CD4-positive, alpha-beta memory T cell (primary cell): ENCODE data around the gene KCNQ1OT1. TPM values are rescaled to one million over a fixed set of nuclear protein-coding genes. Genes with fewer than 3 reads are reported as not detected.
A peak's percentile ranks its signal among the peaks of the same experiment; 100 is the strongest.

ENCODE experiments used
- CTCF ChIA-PET: fragments of 350-600 bp; sonication (Branson Sonifier 250); formaldehyde crosslinking; loops from one replicate; lab custom pipeline; 2021; ENCODE audit warnings: inconsistent platforms; ENCODE audit not compliant: partially characterized antibody; lab: Charles Lee
- POLR2A ChIA-PET: fragments of 350-600 bp; sonication (Branson Sonifier 250); formaldehyde crosslinking; loops from one replicate; lab custom pipeline; 2021; ENCODE audit not compliant: partially characterized antibody; lab: Charles Lee
- DNase-seq, 5 donors: peaks; one replicate each; pipeline versions ENCODE4 v3.0.0 to v3.0.0-alpha.2; 2020 to 2022; ENCODE audit warnings: mixed read lengths in 1 of 5
- H3K27ac ChIP-seq: one replicate; pipeline ENCODE4 v1.7.0; 2013; ENCODE audit warnings: low read depth, low read length
- H3K27me3 ChIP-seq: 2 replicates; pipeline ENCODE4 v1.7.0; 2013; ENCODE audit warnings: mild to moderate bottlenecking, low read length, moderate library complexity; ENCODE audit not compliant: insufficient read depth
- H3K36me3 ChIP-seq: 2 replicates; pipeline ENCODE4 v1.7.0; 2013; ENCODE audit warnings: mild to moderate bottlenecking, low read length, moderate library complexity; ENCODE audit not compliant: insufficient read depth
- H3K4me1 ChIP-seq: 2 replicates; pipeline ENCODE4 v1.7.0; 2013; ENCODE audit warnings: mild to moderate bottlenecking, low read length, moderate library complexity; ENCODE audit not compliant: insufficient read depth
- H3K4me3 ChIP-seq, 2 donors: one replicate each; pipeline ENCODE4 v1.7.0; 2013; ENCODE audit warnings: low read length in 2 of 2, mild to moderate bottlenecking in 1 of 2
- H3K9me3 ChIP-seq, 2 donors: one replicate each; pipeline ENCODE4 v1.7.0; 2013; ENCODE audit warnings: low read length in 2 of 2, control low read depth in 1 of 2; ENCODE audit not compliant: control insufficient read depth in 1 of 2
- H3K27ac Mint-ChIP-seq, 7 donors: one replicate each; pipeline ENCODE4 v1.8.0; 2020 to 2021; ENCODE audit warnings: mixed read lengths in 7 of 7, mild to moderate bottlenecking in 6 of 7, inconsistent platforms in 3 of 7, moderate library complexity in 3 of 7
- H3K27me3 Mint-ChIP-seq, 2 donors: one replicate each; pipeline ENCODE4 v1.8.0; 2020 to 2021; ENCODE audit warnings: mixed read lengths in 2 of 2
- H3K36me3 Mint-ChIP-seq, 2 donors: one replicate each; pipeline ENCODE4 v1.8.0; 2020 to 2021; ENCODE audit warnings: mixed read lengths in 2 of 2, inconsistent platforms in 1 of 2, mild to moderate bottlenecking in 1 of 2
- H3K4me1 Mint-ChIP-seq, 4 donors: one replicate each; pipeline ENCODE4 v1.8.0; 2020 to 2021; ENCODE audit warnings: mixed read lengths in 4 of 4, mild to moderate bottlenecking in 1 of 4
- H3K4me3 Mint-ChIP-seq, 8 donors: one replicate each; pipeline ENCODE4 v1.8.0; 2020 to 2021; ENCODE audit warnings: mixed read lengths in 8 of 8, mild to moderate bottlenecking in 7 of 8, moderate library complexity in 6 of 8, inconsistent platforms in 3 of 8
- H3K9me3 Mint-ChIP-seq, 8 donors: one replicate each; pipeline ENCODE4 v1.8.0; 2020 to 2021; ENCODE audit warnings: mixed read lengths in 8 of 8, mild to moderate bottlenecking in 5 of 8, inconsistent platforms in 3 of 8, moderate library complexity in 1 of 8
- intact Hi-C: fragments of 100-400 bp; cut with micrococcal nuclease; formaldehyde crosslinking; loops from one replicate; pipeline ENCODE4 v1.15.1; 2023
- polyA plus RNA-seq, 2 donors: library from polyadenylated mRNA; unstranded; fragments of 300-500 nt; fragmentation: Illumina TruSeq; gene quantifications; one replicate each; pipeline ENCODE4 v1.2.3, GENCODE V29; 2021
- total RNA-seq, 2 experiments: library from RNA; stranded (reverse); gene quantifications; one replicate each; pipeline ENCODE4 v1.2.3, GENCODE V29; 2021

Gene KCNQ1OT1
- total and polyA plus RNA-seq, 4 experiments from 2014 or later: 0.03 to 0.38 (median 0.23) TPM

GRCh38 chr11:2612884-2613571 is 86.8 kb downstream of the KCNQ1OT1 start:
- no peak overlapping the region for H3K4me3 ChIP-seq
- H3K4me1 Mint-ChIP-seq: peaks cover 0 to 4% (median 0%) of the 10 kb centered on the region in 4 donors

GRCh38 chr11:2609345-2609744 is 90.4 kb downstream of the KCNQ1OT1 start:
- H3K4me1 ChIP-seq: no peaks in the 10 kb centered on the region
- no peak for DNase-seq
- intact Hi-C loops: no loop called here
- Mint-ChIP-seq H3K4me1 (peaks cover 0 to 4% (median 0%) of the 10 kb centered on the region in 4 donors), H3K36me3 (peaks cover 31 to 64% of the 10 kb centered on the region in 2 donors), H3K4me3 (no peak overlapping the region), H3K9me3 (peaks cover 2 to 41% (median 21%) of the 10 kb centered on the region in 8 donors), H3K27me3 (peaks cover 0 to 1% of the 10 kb centered on the region in 2 donors), H3K27ac (no peak overlapping the region)
- POLR2A ChIA-PET: no interaction called here
- no peak overlapping the region for H3K4me3 ChIP-seq
- H3K27me3 ChIP-seq: no peaks in the 10 kb centered on the region
- no peaks in the 10 kb centered on the region for H3K9me3 ChIP-seq
- CTCF ChIA-PET: no interaction called here
- H3K36me3 ChIP-seq: no peaks in the 10 kb centered on the region
- no peak overlapping the region for H3K27ac ChIP-seq

More at GRCh38 chr11:2612884-2613571, 86.8 kb downstream of the KCNQ1OT1 start:
- Mint-ChIP-seq H3K27me3 (peaks cover 0 to 1% of the 10 kb centered on the region in 2 donors), H3K4me3 (no peak overlapping the region), H3K9me3 (peaks cover 2 to 34% (median 20%) of the 10 kb centered on the region in 8 donors), H3K27ac (no peak overlapping the region), H3K36me3 (peaks cover 17 to 53% of the 10 kb centered on the region in 2 donors)
- H3K9me3 ChIP-seq: no peaks in the 10 kb centered on the region
- H3K27me3 ChIP-seq: no peaks in the 10 kb centered on the region
- DNase-seq: no peak
- no peak overlapping the region for H3K27ac ChIP-seq
- no peaks in the 10 kb centered on the region for H3K36me3 ChIP-seq
- intact Hi-C loops: no loop called here
- ChIA-PET CTCF (no interaction called here), POLR2A (no interaction called here)
- H3K4me1 ChIP-seq: no peaks in the 10 kb centered on the region

GRCh38 chr11:2599561-2600189 is 100.1 kb downstream of the KCNQ1OT1 start:
- H3K9me3 Mint-ChIP-seq: peaks cover 0 to 26% (median 16%) of the 10 kb centered on the region in 8 donors
- CTCF ChIA-PET: no interaction called here
- H3K27me3 Mint-ChIP-seq: no peaks in the 10 kb centered on the region
- no peak overlapping the region for H3K27ac ChIP-seq
- no peaks in the 10 kb centered on the region for H3K36me3 ChIP-seq
- no peaks in the 10 kb centered on the region for H3K4me1 Mint-ChIP-seq
- H3K4me3 ChIP-seq: no peak overlapping the region
- peak overlapping the region in 1 of 7 donors; percentile 18 for H3K27ac Mint-ChIP-seq
- H3K4me1 ChIP-seq: no peaks in the 10 kb centered on the region
- DNase-seq: no peak
- POLR2A ChIA-PET: no interaction called here
- no peak overlapping the region for H3K4me3 Mint-ChIP-seq
- intact Hi-C loops: no loop called here
- no peaks in the 10 kb centered on the region for H3K9me3 ChIP-seq
- peaks cover 28 to 49% of the 10 kb centered on the region in 2 donors for H3K36me3 Mint-ChIP-seq
- no peaks in the 10 kb centered on the region for H3K27me3 ChIP-seq

- peaks cover 0 to 2% (median 0%) of the 10 kb centered on the region in 4 donors for H3K4me1 Mint-ChIP-seq
- H3K36me3 Mint-ChIP-seq: peaks cover 49 to 74% of the 10 kb centered on the region in 2 donors
- Histone ChIP-seq H3K27ac (no peak overlapping the region), H3K36me3 (no peaks in the 10 kb centered on the region), H3K4me1 (no peaks in the 10 kb centered on the region), H3K4me3 (no peak overlapping the region), H3K27me3 (no peaks in the 10 kb centered on the region), H3K9me3 (no peaks in the 10 kb centered on the region)
- CTCF ChIA-PET: no interaction called here
- intact Hi-C loops: no loop called here
- H3K27me3 Mint-ChIP-seq: no peaks in the 10 kb centered on the region
- POLR2A ChIA-PET: no interaction called here
- H3K4me3 Mint-ChIP-seq: no peak overlapping the region
- peaks cover 0 to 24% (median 16%) of the 10 kb centered on the region in 8 donors for H3K9me3 Mint-ChIP-seq
- no peak for DNase-seq
- H3K27ac Mint-ChIP-seq: no peak overlapping the region
Observed at GRCh38 chr11:2595204-2595603, 104.6 kb downstream of the KCNQ1OT1 start.

GRCh38 chr11:2594267-2594666 is 105.5 kb downstream of the KCNQ1OT1 start:
- H3K4me1 Mint-ChIP-seq: peaks cover 0 to 2% (median 0%) of the 10 kb centered on the region in 4 donors
- H3K36me3 ChIP-seq: no peaks in the 10 kb centered on the region
- intact Hi-C loops: no loop called here
- no peak overlapping the region for H3K4me3 Mint-ChIP-seq
- no peak overlapping the region for H3K27ac ChIP-seq
- H3K27me3 ChIP-seq: no peaks in the 10 kb centered on the region
- peaks cover 57 to 75% of the 10 kb centered on the region in 2 donors for H3K36me3 Mint-ChIP-seq
- peaks cover 0 to 24% (median 16%) of the 10 kb centered on the region in 8 donors for H3K9me3 Mint-ChIP-seq
- no peaks in the 10 kb centered on the region for H3K27me3 Mint-ChIP-seq
- DNase-seq: no peak
- no peaks in the 10 kb centered on the region for H3K4me1 ChIP-seq
- H3K4me3 ChIP-seq: no peak overlapping the region
- POLR2A ChIA-PET: no interaction called here
- H3K9me3 ChIP-seq: no peaks in the 10 kb centered on the region
- CTCF ChIA-PET: no interaction called here
- no peak overlapping the region for H3K27ac Mint-ChIP-seq

GRCh38 chr11:2593393-2593950 is 106.3 kb downstream of the KCNQ1OT1 start:
- intact Hi-C loops: no loop called here
- Histone ChIP-seq H3K4me1 (no peaks in the 10 kb centered on the region), H3K27me3 (no peaks in the 10 kb centered on the region), H3K4me3 (no peak overlapping the region), H3K36me3 (no peaks in the 10 kb centered on the region), H3K9me3 (no peaks in the 10 kb centered on the region), H3K27ac (no peak overlapping the region)
- DNase-seq: no peak
- ChIA-PET CTCF (no interaction called here), POLR2A (no interaction called here)
- Mint-ChIP-seq H3K36me3 (peaks cover 52 to 67% of the 10 kb centered on the region in 2 donors), H3K27ac (no peak overlapping the region), H3K27me3 (no peaks in the 10 kb centered on the region), H3K4me1 (peaks cover 0 to 2% (median 0%) of the 10 kb centered on the region in 4 donors), H3K4me3 (no peak overlapping the region), H3K9me3 (peaks cover 0 to 22% (median 10%) of the 10 kb centered on the region in 8 donors)
